ENCODE data around the gene BMPR2.
A peak's percentile ranks its signal among the peaks of the same experiment; 100 is the strongest.
"Not testable (repeated sequence)": the region's sequence is repeated elsewhere in the genome, so short reads cannot be mapped to it uniquely, and the experiment has no call there.

Gene BMPR2

GRCh38 chr2:202375609-202376408 is at the start of gene BMPR2:
TSS of gene BMPR2 (plus strand) at chr2:202376327. CDS start at chr2:202377475, 1,148 bp downstream.
- peak; percentile 96 for DNase-seq

DNA sequence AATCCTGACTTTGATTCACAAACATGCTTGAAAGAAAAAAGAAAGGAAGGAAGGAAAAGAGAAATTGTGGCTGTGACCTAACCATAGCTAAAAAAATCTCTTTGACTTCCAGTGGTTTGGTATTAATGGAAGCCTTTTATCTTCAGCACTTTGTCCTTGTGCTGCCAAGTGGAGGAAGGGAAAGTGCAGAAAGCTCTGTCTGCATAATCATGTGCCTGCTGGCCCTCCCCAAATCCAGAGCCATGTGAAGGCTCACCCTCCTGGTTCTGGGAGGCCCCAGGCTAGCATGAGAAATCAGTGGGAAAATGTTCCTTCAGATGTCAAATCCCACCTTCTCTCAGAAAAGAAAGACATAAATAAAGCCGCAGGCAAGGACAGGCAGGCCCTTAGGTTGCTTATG is 48.3 kb upstream of the BMPR2 start:
- DNase-seq: no peak

DNA sequence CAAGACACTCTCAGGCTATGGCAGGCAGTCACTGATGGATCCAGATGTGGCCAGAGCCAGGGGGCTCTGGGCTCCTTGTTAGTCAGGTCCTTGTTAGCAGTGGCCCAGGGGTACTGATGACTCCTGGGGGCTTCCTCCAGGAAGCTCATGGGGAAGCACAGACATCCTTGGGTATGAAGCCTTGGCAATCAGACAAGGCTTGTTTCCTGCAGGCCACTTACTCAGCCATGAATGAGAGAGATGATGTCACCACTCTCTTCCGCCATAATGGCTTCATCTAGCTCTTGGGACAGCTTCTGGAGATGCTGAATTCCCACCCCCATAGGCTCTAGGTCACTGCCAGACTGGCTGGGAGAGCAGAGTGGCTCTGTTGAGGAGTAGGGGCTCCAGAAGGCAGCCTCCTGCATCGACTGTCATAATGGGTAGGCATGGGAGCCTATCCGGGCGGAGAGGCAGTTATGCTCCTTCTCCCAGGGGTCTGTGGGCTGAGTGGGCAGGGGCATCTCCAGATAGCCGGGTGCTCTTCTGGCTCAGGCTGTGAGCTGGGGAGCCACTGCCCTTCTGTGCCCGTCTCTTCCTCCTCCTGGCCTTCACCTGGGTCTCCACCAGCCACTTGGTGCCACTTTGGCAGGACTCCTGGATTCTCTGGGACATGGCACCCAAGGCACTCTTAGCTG is 40.2 kb upstream of the BMPR2 start:
- no peak for DNase-seq

DNA sequence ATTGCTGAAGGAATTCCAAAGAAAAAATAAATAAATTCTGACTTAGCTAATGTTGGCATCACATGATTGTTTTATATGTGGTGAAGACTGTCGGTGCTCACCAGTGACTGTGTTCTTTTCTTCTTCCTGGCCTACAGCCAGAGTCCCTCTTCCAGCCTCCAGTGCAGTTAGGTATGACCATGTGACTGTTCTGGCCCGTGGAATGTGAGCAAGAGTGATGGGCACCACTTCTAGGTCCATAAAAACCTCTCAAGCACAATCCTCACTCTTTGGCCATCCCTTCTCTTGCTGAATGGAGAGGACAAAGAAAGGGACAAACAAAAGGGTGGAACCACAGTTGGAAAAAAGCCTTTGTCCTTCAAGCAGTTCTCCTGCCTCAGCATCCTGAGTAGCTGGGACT is 39.0 kb upstream of the BMPR2 start:
- no peak for DNase-seq

GRCh38 chr2:202337706-202338346 is 38.3 kb upstream of the BMPR2 start:
- no peak for DNase-seq

GRCh38 chr2:202339071-202339870 is 36.9 kb upstream of the BMPR2 start:
- no peak for DNase-seq

DNA sequence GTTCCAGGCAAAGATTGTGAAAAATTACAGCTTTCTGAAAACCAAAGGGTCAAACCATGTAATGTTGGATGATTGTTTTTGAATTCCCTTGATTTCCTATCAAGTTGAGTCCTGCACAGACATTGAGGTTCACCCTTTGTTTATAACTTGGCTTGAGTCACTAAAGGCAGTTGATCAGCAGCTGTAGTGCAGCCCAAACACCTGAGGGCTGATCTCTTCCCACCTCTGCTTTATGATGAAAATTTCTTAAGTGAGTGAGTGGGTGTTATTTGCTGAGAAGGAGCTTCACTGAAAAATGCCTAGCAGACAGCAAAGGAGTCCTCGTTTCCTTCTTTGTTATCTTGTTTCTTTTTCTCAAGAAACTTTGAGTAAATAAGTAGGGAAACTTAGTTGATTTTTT is 31.9 kb upstream of the BMPR2 start:
- no peak for DNase-seq

- no peak for DNase-seq
Measured at GRCh38 chr2:202346180-202346579, 29.9 kb upstream of the BMPR2 start.

GRCh38 chr2:202353430-202353829 is 22.7 kb upstream of the BMPR2 start:
- DNase-seq: no peak

GRCh38 chr2:202355993-202356505 is 20.1 kb upstream of the BMPR2 start:
- DNase-seq: no peak

- DNase-seq: not testable (repeated sequence)
Measured at GRCh38 chr2:202358924-202359323, 17.2 kb upstream of the BMPR2 start.

DNA sequence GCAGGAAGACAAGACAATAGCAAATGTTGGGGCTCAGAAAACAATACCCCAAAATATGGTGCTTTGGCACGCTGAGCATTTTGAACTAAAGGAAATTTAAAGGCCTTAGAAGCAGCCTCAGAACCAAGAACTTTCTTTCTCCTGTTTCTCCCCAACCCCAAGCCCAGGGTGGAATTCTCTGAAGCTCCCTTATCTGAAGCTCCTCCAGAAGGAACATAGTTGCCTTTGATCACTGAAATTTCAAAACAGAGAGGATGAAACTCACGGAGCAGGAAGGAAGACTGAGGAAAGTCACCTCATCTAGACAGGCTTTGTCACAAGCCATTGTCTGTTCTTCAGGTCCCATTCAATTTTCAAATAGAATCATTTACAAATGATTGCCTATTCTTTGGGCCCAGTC is 15.5 kb upstream of the BMPR2 start:
- no peak for DNase-seq

GRCh38 chr2:202361108-202361507 is 15.0 kb upstream of the BMPR2 start:
- DNase-seq: no peak

DNA sequence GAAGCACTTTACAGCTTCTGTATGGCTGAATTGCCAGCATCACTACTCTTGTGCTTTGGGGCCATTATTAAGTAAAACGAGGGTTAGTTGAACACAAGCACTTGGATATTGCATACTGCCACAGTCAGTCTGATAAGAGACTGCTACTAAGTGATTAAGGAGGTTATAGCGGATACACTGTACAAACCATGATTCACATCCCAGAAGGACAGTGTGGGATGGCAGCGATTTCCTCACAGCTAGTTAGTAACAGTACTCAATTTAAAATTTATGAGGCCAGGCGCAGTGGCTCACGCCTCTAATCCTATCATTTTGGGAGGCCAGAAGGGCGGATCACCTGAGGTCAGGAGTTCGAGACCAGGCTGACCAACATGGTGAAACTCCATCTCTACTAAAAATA is 2.6 kb upstream of the BMPR2 start:
- DNase-seq: no peak

DNA sequence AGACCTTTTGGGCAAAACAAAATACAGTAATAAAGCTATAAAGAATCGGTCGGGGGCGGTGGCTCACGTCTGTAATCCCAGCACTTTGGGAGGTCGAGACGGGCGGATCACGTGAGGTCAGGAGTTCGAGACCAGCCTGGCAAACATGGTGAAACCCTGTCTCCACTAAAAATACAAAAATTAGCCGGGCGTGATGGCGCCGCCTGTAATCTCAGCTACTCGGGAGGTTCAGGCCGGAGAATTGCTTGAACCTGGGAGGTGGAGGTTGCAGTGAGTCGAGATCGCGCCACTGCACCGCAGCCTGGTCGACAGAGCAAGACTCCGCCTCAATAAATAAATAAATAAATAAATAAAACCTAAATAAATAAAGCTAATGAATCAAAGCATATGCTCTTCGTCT is 1.7 kb upstream of the BMPR2 start:
- peak; percentile 15 for DNase-seq

- DNase-seq: peak; percentile 93
Measured at GRCh38 chr2:202375033-202375608, 1.0 kb upstream of the BMPR2 start.

DNA sequence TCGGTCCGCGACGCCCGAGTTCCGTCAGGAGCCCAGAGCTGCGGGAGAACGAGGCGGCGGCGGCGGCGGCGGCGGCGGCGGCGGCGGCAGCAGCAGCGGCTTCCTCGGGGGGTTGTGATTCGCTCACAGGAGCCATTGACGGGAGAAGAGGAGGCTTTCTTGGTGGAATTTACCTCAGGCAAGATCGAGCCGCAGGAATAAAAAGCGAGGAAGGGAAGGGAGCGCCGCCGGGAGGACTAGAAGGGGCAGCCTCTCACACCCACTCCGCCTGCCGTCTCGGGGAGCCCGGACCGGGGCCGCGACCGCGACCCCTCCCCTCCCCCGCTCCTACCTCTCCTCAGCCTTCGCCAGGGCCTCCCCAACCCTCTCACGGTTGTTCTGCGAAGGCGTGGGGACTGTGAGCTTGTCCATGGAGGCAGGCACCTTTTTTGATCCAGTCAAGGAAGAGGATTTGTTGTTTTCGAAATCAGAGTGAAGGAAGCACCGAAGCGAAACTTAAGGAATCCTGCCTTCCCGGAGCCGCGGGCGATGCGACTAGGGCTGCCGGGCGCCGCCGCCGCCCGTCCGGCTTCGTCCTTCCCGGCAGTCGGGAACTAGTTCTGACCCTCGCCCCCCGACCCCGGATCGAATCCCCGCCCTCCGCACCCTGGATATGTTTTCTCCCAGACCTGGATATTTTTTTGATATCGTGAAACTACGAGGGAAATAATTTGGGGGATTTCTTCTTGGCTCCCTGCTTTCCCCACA is 506 bp downstream of the BMPR2 start:
- DNase-seq: peak; percentile 89

GRCh38 chr2:202377207-202377761 is 1.2 kb downstream of the BMPR2 start:
- peak; percentile 72 for DNase-seq

DNA sequence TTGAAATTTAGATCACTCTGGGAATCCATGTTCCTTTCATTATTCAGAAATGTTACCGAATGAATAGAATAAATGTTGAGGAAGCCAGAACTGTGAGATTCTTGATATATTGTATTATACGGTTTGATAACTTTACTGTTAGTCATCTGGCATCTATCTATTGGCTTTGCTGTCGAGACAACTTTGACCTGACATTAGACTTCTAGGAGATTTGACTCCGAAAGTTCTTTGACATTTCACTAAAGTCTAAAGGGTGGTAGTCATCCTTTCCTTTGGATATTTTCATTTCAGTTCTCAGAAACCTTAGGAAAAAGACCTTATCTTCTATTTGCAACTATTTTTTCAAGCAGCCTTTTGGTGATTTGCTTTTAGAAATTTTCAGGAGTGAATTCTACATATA is 1.9 kb downstream of the BMPR2 start:
- DNase-seq: no peak

GRCh38 chr2:202378662-202379358 is 2.7 kb downstream of the BMPR2 start:
- DNase-seq: no peak

DNA sequence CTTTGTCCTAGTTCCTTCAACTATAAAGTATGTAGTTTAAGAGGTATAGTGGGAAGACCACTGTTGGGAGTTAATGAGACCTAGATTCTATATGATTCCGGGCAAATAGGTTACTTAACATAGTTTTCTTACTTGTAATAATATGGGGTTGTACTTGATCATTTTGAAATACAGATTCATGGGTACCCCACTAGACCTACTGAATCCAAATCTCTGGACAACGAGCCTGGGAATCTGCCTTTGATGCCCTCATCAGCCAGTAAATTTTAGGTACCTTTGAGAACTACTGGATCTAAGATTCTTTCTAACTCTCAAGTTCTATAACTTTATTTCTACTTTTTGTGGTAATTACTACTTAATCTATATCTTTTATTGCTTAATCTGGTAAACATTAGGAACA is 6.6 kb downstream of the BMPR2 start:
- no peak for DNase-seq

All from retina (tissue), 1 donor.